ENCODE measurements around the gene NTRK2.

DNA sequence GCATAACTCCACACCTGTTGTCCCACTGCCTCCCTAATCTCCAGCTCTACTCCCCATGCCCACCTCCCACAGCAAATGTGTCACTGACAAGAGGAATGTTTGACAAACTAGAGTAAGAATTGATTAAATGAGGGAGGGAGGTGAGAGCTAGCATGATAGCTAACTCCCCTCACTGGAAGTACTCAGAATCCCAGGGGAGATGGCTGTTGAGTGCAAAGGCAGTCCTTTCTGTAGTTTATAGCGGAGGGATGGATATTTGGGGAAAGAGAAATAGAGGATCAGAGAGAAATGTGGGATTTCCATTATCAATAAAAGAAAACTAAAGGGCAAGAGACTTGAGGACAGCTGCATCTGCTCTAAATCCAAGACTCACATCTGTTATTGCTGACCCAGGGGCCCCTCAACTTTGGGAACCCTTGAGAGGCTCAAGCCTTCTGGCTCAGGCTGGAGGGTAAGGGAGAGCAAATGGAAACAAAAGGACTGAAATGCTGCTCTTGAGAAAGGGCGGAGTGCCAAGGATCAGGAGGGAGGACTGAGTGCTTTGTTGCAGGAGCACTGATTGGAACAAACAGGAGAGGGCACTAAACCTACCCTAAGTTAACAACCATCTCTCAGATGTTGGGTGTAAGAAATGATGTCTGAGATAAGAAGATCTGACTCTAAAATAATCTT lies 372.1 kb downstream of the NTRK2 start:
- TF ChIP-seq EZH2 (IDR thresholded peaks at IDR 0.05; ENCODE audit: insufficient read depth, low read length), result no peak
- TF ChIP-seq, protein P1, sequence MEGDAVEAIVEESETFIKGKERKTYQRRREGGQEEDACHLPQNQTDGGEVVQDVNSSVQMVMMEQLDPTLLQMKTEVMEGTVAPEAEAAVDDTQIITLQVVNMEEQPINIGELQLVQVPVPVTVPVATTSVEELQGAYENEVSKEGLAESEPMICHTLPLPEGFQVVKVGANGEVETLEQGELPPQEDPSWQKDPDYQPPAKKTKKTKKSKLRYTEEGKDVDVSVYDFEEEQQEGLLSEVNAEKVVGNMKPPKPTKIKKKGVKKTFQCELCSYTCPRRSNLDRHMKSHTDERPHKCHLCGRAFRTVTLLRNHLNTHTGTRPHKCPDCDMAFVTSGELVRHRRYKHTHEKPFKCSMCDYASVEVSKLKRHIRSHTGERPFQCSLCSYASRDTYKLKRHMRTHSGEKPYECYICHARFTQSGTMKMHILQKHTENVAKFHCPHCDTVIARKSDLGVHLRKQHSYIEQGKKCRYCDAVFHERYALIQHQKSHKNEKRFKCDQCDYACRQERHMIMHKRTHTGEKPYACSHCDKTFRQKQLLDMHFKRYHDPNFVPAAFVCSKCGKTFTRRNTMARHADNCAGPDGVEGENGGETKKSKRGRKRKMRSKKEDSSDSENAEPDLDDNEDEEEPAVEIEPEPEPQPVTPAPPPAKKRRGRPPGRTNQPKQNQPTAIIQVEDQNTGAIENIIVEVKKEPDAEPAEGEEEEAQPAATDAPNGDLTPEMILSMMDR (IDR thresholded peaks at IDR 0.05; ENCODE audit: insufficient read depth, low read depth, low read length), result no peak
